DND-41 (cell line): Measurements from ENCODE around the gene ORC5.

Source experiments
- ATAC-seq: fragments of 200-7000 bp; cut with Tn5 transposase; 3 replicates; pipeline ENCODE4 v1.9.1; 2021; ENCODE audit warnings: low read depth; ENCODE audit not compliant: insufficient read depth
- DNase-seq: peaks from one replicate; pipeline ENCODE4 v3.0.0-alpha.2; 2020
- H2AFZ ChIP-seq: 2 replicates; pipeline ENCODE4 v1.6.0; 2012; ENCODE audit warnings: low read depth, low read length
- H3K27ac ChIP-seq: 2 replicates; pipeline ENCODE4 v1.5.1; 2012; ENCODE audit warnings: low read length, inconsistent platforms
- H3K27me3 ChIP-seq: fragments of 200-600 bp; sonication (generic); 2 replicates; pipeline ENCODE4 v1.6.0; 2012; ENCODE audit warnings: low read length, mild to moderate bottlenecking, inconsistent platforms; ENCODE audit not compliant: insufficient read depth, poor library complexity
- H3K36me3 ChIP-seq: 2 replicates; pipeline ENCODE4 v1.5.1; 2012; ENCODE audit warnings: low read length, inconsistent platforms; ENCODE audit not compliant: insufficient read depth
- H3K4me1 ChIP-seq: 2 replicates; pipeline ENCODE4 v1.5.1; 2012; ENCODE audit warnings: mild to moderate bottlenecking, low read length; ENCODE audit not compliant: insufficient read depth
- H3K4me2 ChIP-seq: 2 replicates; pipeline ENCODE4 v1.6.0; 2012; ENCODE audit warnings: mild to moderate bottlenecking, moderate library complexity, low read length, inconsistent platforms; ENCODE audit not compliant: insufficient read depth
- H3K4me3 ChIP-seq, 2 experiments: fragments of 200-600 bp in 1 of 2; shearing (Covaris generic) in 1 of 2; 2 replicates each; pipeline ENCODE4 v1.5.1; 2012 to 2016; ENCODE audit warnings: inconsistent platforms in 2 of 2, low read length in 2 of 2, mild to moderate bottlenecking in 2 of 2, low read depth in 1 of 2, moderate library complexity in 1 of 2
- H3K79me2 ChIP-seq: 2 replicates; pipeline ENCODE4 v1.6.0; 2012; ENCODE audit warnings: low read length, inconsistent platforms; ENCODE audit not compliant: insufficient read depth
- H3K9ac ChIP-seq: 2 replicates; pipeline ENCODE4 v1.6.0; 2012; ENCODE audit warnings: low read depth, mild to moderate bottlenecking, inconsistent platforms, low read length, moderate library complexity
- H3K9me3 ChIP-seq: 2 replicates; pipeline ENCODE4 v1.5.1; 2012; ENCODE audit warnings: low read length, moderate library complexity, mild to moderate bottlenecking, inconsistent platforms; ENCODE audit not compliant: insufficient read depth, severe bottlenecking
- H4K20me1 ChIP-seq: 2 replicates; pipeline ENCODE4 v1.6.0; 2012; ENCODE audit warnings: low read length; ENCODE audit not compliant: insufficient read depth
- EZH2 ChIP-seq: IDR thresholded peaks from 3 replicates; pipeline ENCODE4 v1.6.1; 2012; ENCODE audit warnings: borderline replicate concordance, low read depth, mild to moderate bottlenecking, moderate library complexity, low read length, inconsistent platforms; ENCODE audit not compliant: severe bottlenecking
- TF ChIP-seq, protein P1 (sequence below): IDR thresholded peaks from 2 replicates; pipeline ENCODE4 v1.5.1; 2012; ENCODE audit warnings: borderline replicate concordance, low read length, moderate library complexity, mild to moderate bottlenecking; ENCODE audit not compliant: poor library complexity, severe bottlenecking; ENCODE audit errors: extremely low read depth

Gene ORC5

DNA sequence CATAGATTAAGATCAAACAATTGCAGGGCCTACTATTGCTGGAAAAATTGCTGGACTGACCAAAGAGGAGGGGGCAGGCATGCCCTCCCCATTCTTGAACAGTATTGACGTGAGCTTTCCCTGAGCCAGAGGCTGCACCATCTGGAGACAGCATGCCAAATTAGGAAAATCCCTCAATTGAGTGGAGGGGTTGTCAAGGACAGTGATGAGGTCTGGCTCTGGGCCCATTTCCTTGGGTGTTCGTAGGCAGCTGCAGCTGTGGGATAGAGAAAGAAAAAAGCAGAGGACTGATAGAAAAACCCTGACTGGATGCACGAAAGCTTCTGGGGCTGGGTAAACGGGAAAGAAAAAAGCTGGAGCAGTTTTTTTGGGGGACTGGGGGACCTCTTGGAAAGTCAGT lies 22.8 kb upstream of the ORC5 start:
- H2AFZ ChIP-seq, result no peak overlapping the region
- H3K4me2 ChIP-seq, result no peak overlapping the region
- H3K27ac ChIP-seq, result no peak overlapping the region
- H3K36me3 ChIP-seq, result no peaks in the 10 kb centered on the region
- H3K9ac ChIP-seq, result no peak overlapping the region
- DNase-seq (no peak), ATAC-seq (no peak)
- H4K20me1 ChIP-seq, result no peaks in the 10 kb centered on the region
- H3K4me3 ChIP-seq, result no peak overlapping the region
- no peaks in the 10 kb centered on the region for H3K79me2 ChIP-seq
- no peaks in the 10 kb centered on the region for H3K4me1 ChIP-seq
- H3K9me3 ChIP-seq, result no peaks in the 10 kb centered on the region
- TF ChIP-seq EZH2, result no peak
- TF ChIP-seq, protein P1, sequence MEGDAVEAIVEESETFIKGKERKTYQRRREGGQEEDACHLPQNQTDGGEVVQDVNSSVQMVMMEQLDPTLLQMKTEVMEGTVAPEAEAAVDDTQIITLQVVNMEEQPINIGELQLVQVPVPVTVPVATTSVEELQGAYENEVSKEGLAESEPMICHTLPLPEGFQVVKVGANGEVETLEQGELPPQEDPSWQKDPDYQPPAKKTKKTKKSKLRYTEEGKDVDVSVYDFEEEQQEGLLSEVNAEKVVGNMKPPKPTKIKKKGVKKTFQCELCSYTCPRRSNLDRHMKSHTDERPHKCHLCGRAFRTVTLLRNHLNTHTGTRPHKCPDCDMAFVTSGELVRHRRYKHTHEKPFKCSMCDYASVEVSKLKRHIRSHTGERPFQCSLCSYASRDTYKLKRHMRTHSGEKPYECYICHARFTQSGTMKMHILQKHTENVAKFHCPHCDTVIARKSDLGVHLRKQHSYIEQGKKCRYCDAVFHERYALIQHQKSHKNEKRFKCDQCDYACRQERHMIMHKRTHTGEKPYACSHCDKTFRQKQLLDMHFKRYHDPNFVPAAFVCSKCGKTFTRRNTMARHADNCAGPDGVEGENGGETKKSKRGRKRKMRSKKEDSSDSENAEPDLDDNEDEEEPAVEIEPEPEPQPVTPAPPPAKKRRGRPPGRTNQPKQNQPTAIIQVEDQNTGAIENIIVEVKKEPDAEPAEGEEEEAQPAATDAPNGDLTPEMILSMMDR, result no peak
- peaks cover 12% of the 10 kb centered on the region for H3K27me3 ChIP-seq

- H4K20me1 ChIP-seq, result no peaks in the 10 kb centered on the region
- H3K27me3 ChIP-seq, result peaks cover 8% of the 10 kb centered on the region
- H3K4me2 ChIP-seq, result no peak overlapping the region
- DNase-seq (no peak), ATAC-seq (no peak)
- no peak overlapping the region for H2AFZ ChIP-seq
- H3K9me3 ChIP-seq, result no peaks in the 10 kb centered on the region
- no peaks in the 10 kb centered on the region for H3K4me1 ChIP-seq
- no peaks in the 10 kb centered on the region for H3K36me3 ChIP-seq
- H3K4me3 ChIP-seq, result no peak overlapping the region
- H3K27ac ChIP-seq, result no peak overlapping the region
- no peak for TF ChIP-seq EZH2
- TF ChIP-seq, protein P1, result no peak
- H3K9ac ChIP-seq, result no peak overlapping the region
- H3K79me2 ChIP-seq, result no peaks in the 10 kb centered on the region
Measured at GRCh38 chr7:104228442-104228841, 20.6 kb upstream of the ORC5 start.

DNA sequence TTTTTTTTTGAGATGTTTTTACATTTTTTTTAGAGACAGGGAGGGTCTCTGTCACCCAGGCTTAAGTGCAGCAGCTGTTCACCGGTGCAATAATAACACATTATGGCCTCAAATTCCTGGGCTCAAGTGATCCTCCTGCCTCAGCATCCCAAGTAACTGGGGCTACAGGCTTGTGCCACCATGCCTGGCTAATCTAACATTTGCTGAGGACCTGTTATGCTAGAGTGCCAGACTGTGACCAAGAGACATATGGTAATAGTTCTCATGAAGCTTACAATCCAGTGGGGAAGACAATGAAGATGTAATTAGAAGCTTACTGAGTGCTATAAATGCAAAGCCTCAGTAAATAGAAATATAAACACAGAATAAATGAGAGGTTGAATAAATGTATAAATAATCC lies 17.6 kb upstream of the ORC5 start:
- no peaks in the 10 kb centered on the region for H3K4me1 ChIP-seq

GRCh38 chr7:104217620-104218019 lies 9.8 kb upstream of the ORC5 start:
- no peaks in the 10 kb centered on the region for H3K4me1 ChIP-seq

More for the DNA sequence above, 17.6 kb upstream of the ORC5 start:
- Histone ChIP-seq H3K4me2 (no peak overlapping the region), H4K20me1 (no peaks in the 10 kb centered on the region), H3K9ac (no peak overlapping the region), H3K9me3 (no peaks in the 10 kb centered on the region), H3K4me3 (no peak overlapping the region), H3K27ac (no peak overlapping the region), H2AFZ (no peak overlapping the region), H3K79me2 (no peaks in the 10 kb centered on the region), H3K36me3 (no peaks in the 10 kb centered on the region), H3K27me3 (no peaks in the 10 kb centered on the region)
- ATAC-seq (no peak), DNase-seq (no peak)
- TF ChIP-seq EZH2, result no peak
- TF ChIP-seq, protein P1, result no peak

More at GRCh38 chr7:104217620-104218019, 9.8 kb upstream of the ORC5 start:
- Histone ChIP-seq H4K20me1 (no peaks in the 10 kb centered on the region), H3K27ac (no peak overlapping the region), H3K27me3 (no peaks in the 10 kb centered on the region), H3K4me3 (no peak overlapping the region), H3K9me3 (peaks cover 2% of the 10 kb centered on the region), H3K4me2 (no peak overlapping the region), H3K79me2 (no peaks in the 10 kb centered on the region), H2AFZ (no peak overlapping the region), H3K9ac (no peak overlapping the region), H3K36me3 (no peaks in the 10 kb centered on the region)
- DNase-seq (no peak), ATAC-seq (no peak)
- no peak for TF ChIP-seq EZH2
- TF ChIP-seq, protein P1, result no peak
